GM10266 (cell line): Measurements from ENCODE around the gene RHNO1.

Experiments used
- DNase-seq: peaks from one replicate; pipeline ENCODE4 v3.0.0; 2012; ENCODE audit errors: extremely low spot score
- TF ChIP-seq, protein P1 (sequence below): IDR thresholded peaks from 2 replicates; pipeline ENCODE4 v1.5.1; 2012; ENCODE audit warnings: mild to moderate bottlenecking, low read depth; ENCODE audit not compliant: control insufficient read depth, insufficient read depth; ENCODE audit errors: missing control alignments

Gene RHNO1

DNA sequence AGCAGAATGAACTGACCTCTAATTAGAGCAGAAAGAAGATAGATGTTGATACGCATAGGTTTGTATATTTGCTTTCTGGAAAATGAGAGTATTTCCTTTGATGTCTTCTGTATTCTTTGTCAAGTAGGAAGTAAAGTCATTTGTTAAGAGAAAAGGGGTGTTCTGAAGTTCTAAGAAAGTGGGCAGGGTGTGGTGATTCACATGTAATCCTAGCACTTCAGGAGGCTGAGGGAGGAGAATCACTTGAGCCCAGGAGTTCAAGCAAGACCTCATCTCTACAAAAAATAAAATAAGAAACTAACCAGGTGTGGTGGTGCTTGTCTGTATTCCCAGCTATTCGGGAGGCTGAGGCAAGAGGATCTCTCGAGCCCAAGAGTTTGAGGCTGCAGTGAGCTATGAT is 2.8 kb downstream of the RHNO1 start:
- DNase-seq = no peak

DNA sequence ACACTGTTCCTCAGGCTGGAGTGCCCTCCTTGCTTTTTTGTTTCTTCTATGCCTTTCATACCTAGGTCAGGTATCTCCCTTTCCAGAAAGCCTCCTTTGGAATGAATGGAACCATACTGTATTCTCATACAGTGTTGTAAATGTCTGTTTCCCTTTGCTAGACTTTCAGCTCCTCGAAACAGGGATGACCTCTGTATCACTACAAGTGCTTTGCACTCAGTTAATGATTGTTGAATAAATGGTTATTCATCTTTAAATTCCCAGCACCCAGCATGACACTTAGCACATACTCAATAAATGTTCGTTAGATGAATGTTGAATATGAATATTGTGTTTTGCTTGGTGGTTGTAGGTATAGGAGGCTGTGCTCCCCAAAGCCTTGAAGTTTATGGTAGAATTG is 7.8 kb downstream of the RHNO1 start:
- no peak for DNase-seq
- TF ChIP-seq, protein P1, sequence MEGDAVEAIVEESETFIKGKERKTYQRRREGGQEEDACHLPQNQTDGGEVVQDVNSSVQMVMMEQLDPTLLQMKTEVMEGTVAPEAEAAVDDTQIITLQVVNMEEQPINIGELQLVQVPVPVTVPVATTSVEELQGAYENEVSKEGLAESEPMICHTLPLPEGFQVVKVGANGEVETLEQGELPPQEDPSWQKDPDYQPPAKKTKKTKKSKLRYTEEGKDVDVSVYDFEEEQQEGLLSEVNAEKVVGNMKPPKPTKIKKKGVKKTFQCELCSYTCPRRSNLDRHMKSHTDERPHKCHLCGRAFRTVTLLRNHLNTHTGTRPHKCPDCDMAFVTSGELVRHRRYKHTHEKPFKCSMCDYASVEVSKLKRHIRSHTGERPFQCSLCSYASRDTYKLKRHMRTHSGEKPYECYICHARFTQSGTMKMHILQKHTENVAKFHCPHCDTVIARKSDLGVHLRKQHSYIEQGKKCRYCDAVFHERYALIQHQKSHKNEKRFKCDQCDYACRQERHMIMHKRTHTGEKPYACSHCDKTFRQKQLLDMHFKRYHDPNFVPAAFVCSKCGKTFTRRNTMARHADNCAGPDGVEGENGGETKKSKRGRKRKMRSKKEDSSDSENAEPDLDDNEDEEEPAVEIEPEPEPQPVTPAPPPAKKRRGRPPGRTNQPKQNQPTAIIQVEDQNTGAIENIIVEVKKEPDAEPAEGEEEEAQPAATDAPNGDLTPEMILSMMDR = no peak

More for the DNA sequence above, 2.8 kb downstream of the RHNO1 start:
- TF ChIP-seq, protein P1 = no peak

DNA sequence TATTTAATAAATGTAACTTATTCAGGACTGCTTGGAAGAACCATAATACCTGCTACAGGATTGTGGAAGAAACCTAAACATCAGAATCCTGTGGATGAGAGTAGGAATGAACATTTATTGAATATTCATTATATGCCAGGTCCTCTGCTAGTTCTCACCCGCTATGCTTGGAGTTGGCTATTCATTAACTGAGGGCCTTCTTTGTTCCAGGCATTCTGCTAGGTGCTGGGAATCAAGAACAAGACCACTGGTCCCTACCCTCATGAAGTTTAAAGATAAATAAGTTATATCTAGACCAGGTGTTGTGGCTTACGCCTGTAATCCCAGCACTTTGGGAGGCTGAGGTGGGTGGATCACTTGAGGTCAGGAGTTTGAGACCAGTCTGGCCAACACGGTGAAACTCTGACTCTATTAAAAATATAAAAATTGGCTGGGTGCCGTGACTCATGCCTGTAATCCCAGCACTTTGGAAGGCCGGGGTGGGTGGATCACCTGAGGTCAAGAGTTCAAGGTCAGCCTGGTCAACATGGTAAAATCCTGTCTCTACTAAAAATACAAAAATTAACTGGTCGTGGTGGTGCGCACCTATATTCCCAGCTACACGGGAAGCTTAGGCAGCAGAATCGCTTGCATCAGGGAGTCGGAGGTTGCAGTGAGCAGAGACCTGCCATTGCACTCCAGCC is 9.9 kb downstream of the RHNO1 start:
- TF ChIP-seq, protein P1 = no peak
- DNase-seq = no peak

DNA sequence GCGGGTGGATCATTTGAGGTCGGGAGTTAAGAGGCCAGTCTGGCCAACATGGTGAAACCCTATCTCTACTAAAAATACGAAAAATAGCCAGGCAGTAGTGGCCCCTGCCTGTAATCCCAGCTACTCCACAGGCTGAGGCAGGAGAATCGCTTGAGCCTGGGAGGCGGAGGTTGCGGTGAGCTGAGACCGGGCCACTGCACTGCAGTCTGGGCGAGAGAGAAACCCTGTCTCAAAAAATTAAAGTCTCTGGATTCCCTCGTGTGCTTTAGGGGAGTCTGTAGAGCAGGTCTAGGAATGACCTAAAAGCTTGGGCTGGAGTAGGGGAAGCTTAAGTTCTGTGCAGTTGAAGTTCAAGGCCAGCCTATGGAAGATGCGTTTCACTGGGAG is 13.0 kb downstream of the RHNO1 start:
- TF ChIP-seq, protein P1 = no peak
- DNase-seq = no peak

DNA sequence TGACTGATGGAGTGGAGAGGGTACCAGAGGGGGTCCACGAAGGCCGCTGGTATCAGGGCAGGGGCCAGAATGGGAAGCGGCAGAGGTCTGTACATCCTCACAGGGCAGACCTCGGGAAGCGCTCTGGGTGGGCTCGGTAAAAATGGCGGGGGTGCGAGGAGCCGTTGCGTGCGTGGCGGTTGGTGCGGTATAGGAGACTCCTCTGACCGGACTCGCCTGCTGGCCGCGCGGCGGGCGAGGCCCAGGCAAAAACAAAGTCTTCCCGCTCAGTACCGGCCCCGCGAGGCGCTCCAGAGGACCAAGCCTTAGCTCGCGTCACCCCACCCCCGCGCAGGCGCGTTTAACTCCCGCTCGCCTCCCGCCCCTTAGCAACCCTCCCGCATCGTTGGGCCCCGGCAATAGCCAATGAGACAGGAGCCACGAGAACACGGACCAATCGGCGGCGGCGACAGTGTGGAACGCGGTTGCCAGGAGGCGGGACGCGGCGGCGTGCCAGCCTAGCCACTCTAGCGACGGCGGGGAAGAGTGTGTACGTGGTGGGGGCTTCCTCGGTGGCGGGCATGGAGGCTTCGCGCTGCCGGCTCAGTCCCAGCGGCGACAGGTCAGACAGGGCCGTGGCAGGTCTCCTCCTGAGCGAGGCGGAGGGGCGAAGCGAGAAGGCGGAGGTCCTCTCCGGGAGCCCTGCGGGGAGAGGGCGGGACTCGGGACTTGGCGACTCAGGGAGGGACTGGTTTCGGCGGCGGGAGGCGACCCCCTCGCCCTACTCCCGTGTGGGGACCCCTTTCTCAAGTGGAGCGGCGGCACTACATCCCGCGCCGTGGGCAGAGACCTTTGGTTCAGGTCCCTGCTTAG is 13.6 kb downstream of the RHNO1 start, which contains the start of gene TULP3:
TULP3 (plus strand) TSS at position 504 of the 852 bp plus-strand sequence; CDS start at position 561, 57 bp downstream.
- TF ChIP-seq, protein P1 = no peak

DNA sequence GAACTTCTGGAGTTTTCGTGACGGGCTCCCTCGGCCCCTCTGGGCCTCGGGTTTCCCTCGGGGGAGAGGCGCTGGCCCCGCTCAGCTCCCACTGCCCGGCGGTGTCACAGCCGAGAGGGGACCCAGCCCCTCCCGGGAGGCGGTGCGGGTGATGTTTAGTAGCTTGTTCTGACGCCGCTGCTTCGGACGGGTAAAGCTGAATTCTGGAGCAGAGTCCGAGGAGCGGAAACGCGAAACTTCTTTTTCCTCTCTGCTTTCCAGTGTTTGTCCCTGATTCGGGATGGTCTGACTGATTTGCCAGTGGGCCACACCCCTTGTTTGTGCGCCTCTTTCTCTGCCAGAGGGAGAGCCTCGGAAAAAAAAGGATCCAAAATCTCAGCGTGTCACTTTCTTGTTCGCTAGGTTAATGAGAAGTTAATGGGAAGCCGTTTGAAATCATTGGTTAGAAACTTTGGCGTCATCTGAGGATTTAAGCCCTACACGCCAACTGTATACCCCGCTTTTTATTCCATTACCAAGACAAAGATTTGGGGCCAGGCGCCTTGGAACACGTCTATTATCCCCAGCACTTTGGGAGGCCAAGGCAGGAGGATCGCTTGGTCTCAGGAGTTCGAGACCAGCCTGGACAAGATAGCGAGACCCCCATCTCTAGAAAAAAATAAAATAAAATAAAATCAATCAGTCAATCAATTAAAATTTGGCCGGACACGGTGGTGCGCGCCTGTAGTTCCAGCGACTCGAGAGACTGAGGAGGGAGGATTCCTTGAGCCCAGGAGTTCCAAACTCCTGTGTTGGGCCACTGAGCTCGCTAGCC is 14.4 kb downstream of the RHNO1 start:
- no peak for DNase-seq
- TF ChIP-seq, protein P1 = no peak

More for the DNA sequence above, 13.6 kb downstream of the RHNO1 start, which contains the start of gene TULP3:
- peak; percentile 94 for DNase-seq
